SK-N-SH (cell line): ENCODE results near the gene WFDC6. TPM values are rescaled to one million over a fixed set of nuclear protein-coding genes. Genes with fewer than 3 reads are reported as not detected.

Experiments used
- CTCF ChIA-PET: fragments of 300-600, 350-600 bp; formaldehyde crosslinking; extraction: SDS; loops from one replicate; lab custom pipeline; 2021; lab: Yijun Ruan, JAX
- POLR2A ChIA-PET: fragments of 350-600 bp; sonication (Branson Sonifier 250); formaldehyde crosslinking; extraction: SDS; loops from one replicate; lab custom pipeline; 2020; ENCODE audit warnings: antibody characterized with exemption, inconsistent platforms; lab: Yijun Ruan, JAX
- DNase-seq: peaks from one replicate; pipeline ENCODE4 v3.0.0; 2012
- H2AFZ ChIP-seq: fragments of 200-600 bp; sonication (generic); 2 replicates; pipeline ENCODE4 v1.8.1; 2016; ENCODE audit warnings: antibody characterized with exemption, mild to moderate bottlenecking, low read depth
- H3F3A ChIP-seq: fragments of 200-600 bp; sonication (generic); replicated peaks from 2 replicates; pipeline ENCODE3; 2016; ENCODE audit warnings: antibody characterized with exemption, mild to moderate bottlenecking; ENCODE audit not compliant: insufficient read depth
- H3K27ac ChIP-seq, 2 experiments: fragments of 200-500 bp in 1 of 2; fragments of 200-600 bp in 1 of 2; sonication (Bioruptor generic) in 1 of 2; sonication (generic), shearing (Covaris generic) in 1 of 2; 2 replicates each; pipeline versions ENCODE4 v1.5.1 to v1.6.1; 2014 to 2016; ENCODE audit warnings: low read depth in 2 of 2, inconsistent platforms in 1 of 2, low read length in 1 of 2, mild to moderate bottlenecking in 1 of 2, mixed read lengths in 1 of 2
- H3K27me3 ChIP-seq: fragments of 200-600 bp; sonication (generic), shearing (Covaris generic); 2 replicates; pipeline ENCODE4 v1.6.1; 2016; ENCODE audit warnings: mixed run types; ENCODE audit not compliant: insufficient read depth
- H3K36me3 ChIP-seq, 2 experiments: fragments of 200-500 bp in 1 of 2; fragments of 200-600 bp in 1 of 2; sonication (Bioruptor generic) in 1 of 2; sonication (generic) in 1 of 2; replicated peaks in 1 of 2; 2 replicates each; pipeline versions ENCODE3 to v1.5.1; 2014 to 2016; ENCODE audit warnings: low read length in 1 of 2, mild to moderate bottlenecking in 1 of 2; ENCODE audit not compliant: insufficient read depth in 2 of 2, control insufficient read depth in 1 of 2
- H3K4me1 ChIP-seq, 2 experiments: fragments of 200-500 bp in 1 of 2; fragments of 200-600 bp in 1 of 2; sonication (Bioruptor generic) in 1 of 2; sonication (generic), shearing (Covaris generic) in 1 of 2; 2 replicates each; pipeline versions ENCODE4 v1.5.1 to v1.6.1; 2014 to 2016; ENCODE audit warnings: low read depth in 1 of 2, low read length in 1 of 2, mixed run types in 1 of 2; ENCODE audit not compliant: insufficient read depth in 2 of 2, control insufficient read depth in 1 of 2
- H3K4me2 ChIP-seq: fragments of 200-600 bp; sonication (generic), shearing (Covaris generic); 2 replicates; pipeline ENCODE4 v1.6.1; 2017; ENCODE audit warnings: mixed run types
- H3K4me3 ChIP-seq, 2 experiments: fragments of 200-500 bp in 1 of 2; fragments of 200-600 bp in 1 of 2; sonication (Bioruptor generic) in 1 of 2; sonication (generic), shearing (Covaris generic) in 1 of 2; 2 replicates each; pipeline versions ENCODE4 v1.5.1 to v1.8.1; 2014 to 2016; ENCODE audit warnings: low read depth in 2 of 2, inconsistent platforms in 1 of 2, low read length in 1 of 2, mild to moderate bottlenecking in 1 of 2, mixed read lengths in 1 of 2, moderate library complexity in 1 of 2
- H3K79me2 ChIP-seq: fragments of 200-600 bp; sonication (generic); 2 replicates; pipeline ENCODE4 v1.8.1; 2017; ENCODE audit warnings: mild to moderate bottlenecking; ENCODE audit not compliant: insufficient read depth
- H3K9ac ChIP-seq: fragments of 200-600 bp; sonication (generic); 2 replicates; pipeline ENCODE4 v1.6.1; 2017; ENCODE audit warnings: mixed run types
- H3K9me2 ChIP-seq: fragments of 200-600 bp; sonication (generic); 2 replicates; pipeline ENCODE4 v1.6.1; 2017; ENCODE audit warnings: mixed run types
- H3K9me3 ChIP-seq: fragments of 200-600 bp; sonication (generic); 2 replicates; pipeline ENCODE4 v1.6.1; 2017; ENCODE audit warnings: mixed run types, mild to moderate bottlenecking, moderate library complexity
- H4K20me1 ChIP-seq: fragments of 200-600 bp; sonication (generic); 2 replicates; pipeline ENCODE4 v1.6.1; 2017; ENCODE audit warnings: mild to moderate bottlenecking, mixed run types; ENCODE audit not compliant: insufficient read depth
- EP300 ChIP-seq, 2 experiments: IDR thresholded peaks; 2 replicates each; pipeline versions ENCODE4 v1.4.0 to v1.6.1; 2012; ENCODE audit warnings: borderline replicate concordance in 1 of 2, low read depth in 1 of 2, low read length in 1 of 2
- FOSL2 ChIP-seq: IDR thresholded peaks from 2 replicates; pipeline ENCODE4 v1.4.0; 2012; ENCODE audit warnings: low read depth, mild to moderate bottlenecking, moderate library complexity, borderline replicate concordance
- FOXM1 ChIP-seq: IDR thresholded peaks from 2 replicates; pipeline ENCODE4 v1.4.0; 2012; ENCODE audit warnings: low read depth, mild to moderate bottlenecking
- IRF3 ChIP-seq: fragments of 150-350 bp; IDR thresholded peaks from 2 replicates; pipeline ENCODE4 v1.6.1; 2016; ENCODE audit warnings: mild to moderate bottlenecking, low read depth, low read length
- JUND ChIP-seq: IDR thresholded peaks from 2 replicates; pipeline ENCODE4 v1.4.0; 2012
- MAX ChIP-seq: IDR thresholded peaks from 2 replicates; pipeline ENCODE4 v1.4.0; 2012; ENCODE audit warnings: low read depth
- NFIC ChIP-seq: IDR thresholded peaks from 2 replicates; pipeline ENCODE4 v1.4.0; 2012; ENCODE audit warnings: borderline replicate concordance
- POLR2AphosphoS5 ChIP-seq: IDR thresholded peaks from 2 replicates; pipeline ENCODE4 v1.6.1; 2012; ENCODE audit warnings: low read depth, low read length
- RFX5 ChIP-seq: IDR thresholded peaks from 2 replicates; pipeline ENCODE4 v1.6.1; 2012; ENCODE audit warnings: mild to moderate bottlenecking, improper control_type of control experiment, low read length
- RXRA ChIP-seq: IDR thresholded peaks from 2 replicates; pipeline ENCODE4 v1.4.0; 2012; ENCODE audit warnings: low read depth, mild to moderate bottlenecking, borderline replicate concordance
- SMC3 ChIP-seq: IDR thresholded peaks from 2 replicates; pipeline ENCODE4 v1.6.1; 2012; ENCODE audit warnings: low read depth, low read length, improper control_type of control experiment
- TAF1 ChIP-seq: IDR thresholded peaks from 2 replicates; pipeline ENCODE4 v1.6.1; 2012; ENCODE audit warnings: low read depth, mild to moderate bottlenecking, low read length, moderate library complexity, borderline replicate concordance
- TCF12 ChIP-seq: IDR thresholded peaks from 2 replicates; pipeline ENCODE4 v1.4.0; 2012
- TEAD4 ChIP-seq: IDR thresholded peaks from 2 replicates; pipeline ENCODE4 v1.4.0; 2012; ENCODE audit warnings: mild to moderate bottlenecking, borderline replicate concordance; ENCODE audit not compliant: insufficient read depth
- USF1 ChIP-seq: IDR thresholded peaks from 2 replicates; pipeline ENCODE4 v1.4.0; 2012; ENCODE audit warnings: low read depth, borderline replicate concordance
- USF2 ChIP-seq: fragments of 150-350 bp; IDR thresholded peaks from 2 replicates; pipeline ENCODE4 v1.6.1; 2017; ENCODE audit warnings: antibody characterized with exemption, low read length, low read depth, borderline replicate concordance
- ZBTB33 ChIP-seq: IDR thresholded peaks from 2 replicates; pipeline ENCODE4 v1.4.0; 2012; ENCODE audit warnings: low read depth, borderline replicate concordance
- WGBS: methylation state at CpG from one replicate; pipeline ENCODE4 v1.1.6; 2017; ENCODE audit warnings: low lambda C conversion rate; 5-methylcytosine and 5-hydroxymethylcytosine counted together
- polyA plus RNA-seq, 3 experiments: library from polyadenylated mRNA; depleted of rRNA; stranded (reverse); fragments of >200 nt; gene quantifications; 2 replicates each; pipeline ENCODE4 v1.2.3, GENCODE V29; 2012

The WFDC6 gene
- polyA plus RNA-seq, 1 of the 3 experiments (the other 2 are of a cell fraction), result not detected

- H3K4me1 ChIP-seq, result no peaks in the 10 kb centered on the region
- no peaks in the 10 kb centered on the region; the same call in 1 of the 2 replicates for H3K27me3 ChIP-seq
- H2AFZ ChIP-seq, result no peak overlapping the region
- POLR2A ChIA-PET, result no interaction called here
- H3K79me2 ChIP-seq, result no peaks in the 10 kb centered on the region
- H4K20me1 ChIP-seq, result no peaks in the 10 kb centered on the region
- no peaks in the 10 kb centered on the region for H3K9me2 ChIP-seq
- DNase-seq, result no peak
- H3K9me3 ChIP-seq, result no peaks in the 10 kb centered on the region
- no peak overlapping the region for H3K9ac ChIP-seq
- H3K4me3 ChIP-seq, result no peak overlapping the region
- H3K4me2 ChIP-seq, result no peak overlapping the region
- no peak overlapping the region for H3K27ac ChIP-seq
- peaks cover 6% of the 10 kb centered on the region for H3F3A ChIP-seq
- no peaks in the 10 kb centered on the region for H3K36me3 ChIP-seq
- TF ChIP-seq EP300 (IDR thresholded peaks at IDR 0.05; ENCODE audit: borderline replicate concordance in 1 of 2, low read depth in 1 of 2, low read length in 1 of 2) (no peak), POLR2AphosphoS5 (no peak), MAX (no peak), NFIC (no peak), ZBTB33 (no peak), FOXM1 (no peak), TEAD4 (no peak), RXRA (no peak), RFX5 (no peak)
- WGBS, result 7% methylated on average over 7 of the region's 7 CpGs
- CTCF ChIA-PET, result no interaction called here
Measured at GRCh38 chr20:45508068-45508886, 31.0 kb downstream of the WFDC6 start.

- no peak overlapping the region for H3K9ac ChIP-seq
- POLR2A ChIA-PET, result no interaction called here
- H3K4me1 ChIP-seq, result no peaks in the 10 kb centered on the region
- 25% methylated on average over 5 of the region's 5 CpGs for WGBS
- H2AFZ ChIP-seq, result no peak overlapping the region; the same call in 1 of the 2 replicates
- H4K20me1 ChIP-seq, result no peaks in the 10 kb centered on the region
- peaks cover 6% of the 10 kb centered on the region for H3F3A ChIP-seq
- no peaks in the 10 kb centered on the region for H3K9me2 ChIP-seq
- no peaks in the 10 kb centered on the region; the same call in 1 of the 2 replicates for H3K27me3 ChIP-seq
- CTCF ChIA-PET, result no interaction called here
- H3K79me2 ChIP-seq, result no peaks in the 10 kb centered on the region
- H3K4me2 ChIP-seq, result no peak overlapping the region
- no peak for DNase-seq
- H3K9me3 ChIP-seq, result no peaks in the 10 kb centered on the region
- H3K27ac ChIP-seq, result no peak overlapping the region
- H3K36me3 ChIP-seq, result no peaks in the 10 kb centered on the region
- no peak overlapping the region for H3K4me3 ChIP-seq
- no peak for TF ChIP-seq SMC3
- TF ChIP-seq ZBTB33, result no peak
- TF ChIP-seq JUND, result peak; percentile 58
- no peak for TF ChIP-seq USF1
- TF ChIP-seq POLR2AphosphoS5, result no peak
- no peak for TF ChIP-seq TAF1
- TF ChIP-seq USF2, result no peak
- TF ChIP-seq TCF12, result peak; percentile 67
- TF ChIP-seq IRF3, result no peak
- TF ChIP-seq FOSL2, result peak; percentile 70; the same call in 1 of the 2 replicates
- 0 out of 2 replicates have a peak, but pooled peaks have one; percentile 38 for TF ChIP-seq MAX
- TF ChIP-seq TEAD4, result no peak
Measured at GRCh38 chr20:45507011-45507820, 32.1 kb downstream of the WFDC6 start.
